SK-N-SH treated with all-trans-retinoic acid at 6 μM for 48 hours (cell line): ENCODE measurements around the gene DAW1.

Experiments used
- ATAC-seq: fragments of 200-7000 bp; cut with Tn5 transposase; 3 replicates; pipeline ENCODE4 v1.9.1; 2020; ENCODE audit warnings: mild to moderate bottlenecking, moderate library complexity
- ARNTL ChIP-seq: fragments of 450-650 bp; formaldehyde crosslinking; IDR thresholded peaks from 2 replicates; pipeline ENCODE4 v1.5.0; 2020; ENCODE audit warnings: low read depth, mild to moderate bottlenecking, moderate library complexity, borderline replicate concordance
- CREB5 ChIP-seq: fragments of 250-450 bp; sonication (Bioruptor Pico); IDR thresholded peaks from 2 replicates; pipeline ENCODE4 v1.5.1; 2020; ENCODE audit warnings: low read depth, mild to moderate bottlenecking, moderate library complexity
- CSDC2 ChIP-seq: fragments of 250-450 bp; sonication (Bioruptor Pico); IDR thresholded peaks from 2 replicates; pipeline ENCODE4 v1.5.0; 2020; ENCODE audit warnings: mild to moderate bottlenecking, moderate library complexity
- CSRNP3 ChIP-seq: fragments of 250-450 bp; sonication (Bioruptor Pico); IDR thresholded peaks from 2 replicates; pipeline ENCODE4 v1.5.1; 2021; ENCODE audit warnings: mild to moderate bottlenecking, moderate library complexity
- ESRRG ChIP-seq: fragments of 250-450 bp; sonication (Bioruptor Pico); IDR thresholded peaks from 2 replicates; pipeline ENCODE4 v1.6.1; 2021; ENCODE audit warnings: mild to moderate bottlenecking
- ISL1 ChIP-seq: fragments of 250-450 bp; sonication (Bioruptor Pico); IDR thresholded peaks from 2 replicates; pipeline ENCODE4 v2.1.2; 2022; ENCODE audit warnings: mild to moderate bottlenecking, moderate library complexity
- OSR1 ChIP-seq: fragments of 250-450 bp; sonication (Bioruptor Pico); IDR thresholded peaks from 2 replicates; pipeline ENCODE4 v1.8.0; 2022; ENCODE audit warnings: moderate library complexity, mild to moderate bottlenecking, inconsistent platforms
- POU6F1 ChIP-seq: fragments of 250-450 bp; sonication (Bioruptor Pico); IDR thresholded peaks from 2 replicates; pipeline ENCODE4 v1.8.0; 2021; ENCODE audit warnings: low read depth, mild to moderate bottlenecking, moderate library complexity, borderline replicate concordance
- PPARA ChIP-seq: fragments of 250-450 bp; sonication (Bioruptor Pico); IDR thresholded peaks from 2 replicates; pipeline ENCODE4 v1.5.0; 2020; ENCODE audit warnings: mild to moderate bottlenecking, borderline replicate concordance
- RARB ChIP-seq: fragments of 250-450 bp; sonication (Bioruptor Pico); IDR thresholded peaks from 2 replicates; pipeline ENCODE4 v1.8.0; 2021; ENCODE audit warnings: mild to moderate bottlenecking, moderate library complexity
- SNAI2 ChIP-seq: fragments of 250-450 bp; sonication (Bioruptor Pico); IDR thresholded peaks from 2 replicates; pipeline ENCODE4 v1.5.0; 2020; ENCODE audit warnings: mild to moderate bottlenecking, moderate library complexity
- TCF4 ChIP-seq: fragments of 250-450 bp; sonication (Bioruptor Pico); IDR thresholded peaks from 2 replicates; pipeline ENCODE4 v1.8.0; 2021; ENCODE audit warnings: mild to moderate bottlenecking, moderate library complexity, borderline replicate concordance
- TOX ChIP-seq: fragments of 250-450 bp; sonication (Bioruptor Pico); IDR thresholded peaks from 2 replicates; pipeline ENCODE4 v1.8.0; 2021; ENCODE audit warnings: mild to moderate bottlenecking, moderate library complexity, borderline replicate concordance
- TSHZ2 ChIP-seq: fragments of 250-450 bp; sonication (Bioruptor Pico); IDR thresholded peaks from 2 replicates; pipeline ENCODE4 v1.5.0; 2020; ENCODE audit warnings: mild to moderate bottlenecking, moderate library complexity
- ZC3H10 ChIP-seq: fragments of 250-450 bp; sonication (Bioruptor Pico); IDR thresholded peaks from 2 replicates; pipeline ENCODE4 v1.5.1; 2021; ENCODE audit warnings: mild to moderate bottlenecking, moderate library complexity
- ZFP30 ChIP-seq: fragments of 450-650 bp; formaldehyde crosslinking; IDR thresholded peaks from 2 replicates; pipeline ENCODE4 v1.5.0; 2022; ENCODE audit warnings: mild to moderate bottlenecking, moderate library complexity
- ZNF70 ChIP-seq: fragments of 450-650 bp; formaldehyde crosslinking; IDR thresholded peaks from 2 replicates; pipeline ENCODE4 v1.5.0; 2020; ENCODE audit warnings: mild to moderate bottlenecking, moderate library complexity
- ZNF8 ChIP-seq: fragments of 450-650 bp; formaldehyde crosslinking; IDR thresholded peaks from 2 replicates; pipeline ENCODE4 v1.5.0; 2020; ENCODE audit warnings: mild to moderate bottlenecking, moderate library complexity

DAW1 gene

GRCh38 chr2:227906991-227907390 lies 35.6 kb downstream of the DAW1 start (continued):
- TF ChIP-seq TSHZ2 (CRISPR knock-in tag) (no peak), ARNTL (CRISPR knock-in tag) (no peak), ZNF8 (CRISPR knock-in tag) (no peak), ESRRG (CRISPR knock-in tag) (no peak), ZC3H10 (no peak), ZFP30 (CRISPR knock-in tag) (no peak), ISL1 (CRISPR knock-in tag) (no peak), OSR1 (no peak), PPARA (CRISPR knock-in tag) (no peak)

- ATAC-seq: no peak
- no peak for TF ChIP-seq SNAI2
- no peak for TF ChIP-seq ARNTL (CRISPR knock-in tag)
- no peak for TF ChIP-seq ESRRG (CRISPR knock-in tag)
- TF ChIP-seq CSRNP3 (CRISPR knock-in tag): no peak
- TF ChIP-seq ZC3H10: no peak
- no peak for TF ChIP-seq ZNF70 (CRISPR knock-in tag)
- TF ChIP-seq CSDC2 (CRISPR knock-in tag): no peak
- TF ChIP-seq CREB5: no peak
Observed at GRCh38 chr2:227908266-227909054, 37.0 kb downstream of the DAW1 start.

GRCh38 chr2:227914362-227914761 lies 42.9 kb downstream of the DAW1 start:
- TF ChIP-seq RARB (CRISPR knock-in tag) (no peak), CSDC2 (CRISPR knock-in tag) (no peak), ZNF8 (CRISPR knock-in tag) (no peak), ZNF70 (CRISPR knock-in tag) (no peak), POU6F1 (CRISPR knock-in tag) (no peak), TCF4 (no peak), TOX (CRISPR knock-in tag) (no peak), TSHZ2 (CRISPR knock-in tag) (no peak)
- ATAC-seq: no peak
